GM19238 (cell line): Measurements from ENCODE around the gene SATB2.

Experiments used
- DNase-seq: peaks from one replicate; pipeline ENCODE4 v3.0.0; 2011; ENCODE audit warnings: low spot score; ENCODE audit not compliant: insufficient read length

The SATB2 gene

DNA sequence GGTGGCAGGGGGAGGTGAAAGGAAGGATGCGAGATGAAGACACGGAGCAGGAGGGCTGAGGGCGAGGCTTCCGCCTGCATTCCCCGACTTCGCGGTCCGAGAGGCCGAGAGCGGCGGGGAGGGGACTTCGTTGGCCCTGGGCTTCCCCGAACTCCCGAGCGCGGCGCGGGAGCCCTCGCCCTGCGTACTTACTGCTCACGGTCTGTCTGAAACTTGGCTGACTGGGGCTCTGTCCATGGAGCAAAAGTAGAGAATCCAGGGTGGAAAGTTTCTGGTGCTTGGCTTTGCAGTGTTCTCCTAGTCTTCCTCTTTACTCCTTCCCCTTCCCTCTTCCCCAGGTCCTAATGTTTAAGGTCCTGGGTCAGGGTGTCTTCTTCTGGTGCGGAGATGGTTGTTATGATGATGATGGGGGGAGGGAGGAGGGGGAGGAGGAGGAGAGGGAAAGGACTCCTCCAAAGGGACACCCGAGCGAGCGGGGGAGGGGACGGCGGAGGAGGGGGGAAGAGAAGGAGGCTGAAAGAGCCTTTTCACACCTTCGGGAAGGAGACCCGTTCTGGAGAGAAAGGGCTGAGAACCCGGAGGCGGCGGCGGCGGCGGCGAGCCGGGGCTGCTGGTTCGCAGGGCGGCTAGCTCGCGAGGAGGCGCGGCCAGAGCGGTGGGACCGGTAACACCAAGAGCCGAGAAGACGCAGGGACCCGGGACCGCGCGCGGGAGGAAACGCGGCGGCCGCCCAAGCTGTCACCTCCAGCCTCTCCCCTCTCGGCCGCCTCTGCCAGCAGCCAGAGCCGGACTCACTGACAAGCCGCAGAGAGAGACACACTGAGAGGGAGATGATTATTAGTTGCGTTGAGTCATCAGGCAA lies at the start of gene SATB2:
Gene SATB2, minus strand, starts transcription at position 793 of the 862 bp plus-strand sequence. CDS start 1,902 bp downstream, outside the sequence.
- DNase-seq = no peak

DNA sequence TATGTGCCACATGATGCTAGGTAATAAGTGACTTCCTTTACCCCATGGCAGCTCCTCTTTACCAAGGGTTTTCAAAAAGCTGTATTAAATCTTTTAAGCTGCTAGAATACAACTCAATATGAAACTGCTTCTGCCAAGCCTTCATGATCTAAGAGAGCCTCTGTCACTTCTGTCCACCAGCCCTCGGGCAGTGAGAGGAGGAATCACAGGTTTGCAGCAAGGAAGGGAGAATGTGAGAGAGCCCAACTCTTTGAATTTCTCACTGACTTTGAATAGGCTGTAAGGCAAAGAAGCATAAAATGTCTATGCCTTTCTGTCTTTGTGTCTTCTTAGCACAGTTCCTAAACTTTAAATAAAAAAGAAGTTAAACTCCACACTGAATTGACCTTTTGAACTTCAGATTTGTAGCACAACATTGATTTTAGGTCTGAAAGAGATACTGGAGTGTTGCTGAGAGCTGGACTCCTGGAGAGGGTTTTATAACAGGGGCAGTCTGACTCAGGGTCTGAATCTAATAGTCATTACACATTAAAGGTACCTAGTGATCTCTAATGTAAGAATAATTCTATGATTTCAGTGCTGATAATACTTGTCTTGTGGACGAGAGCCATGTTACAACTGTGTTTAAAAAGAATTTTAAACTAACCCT lies 48.1 kb upstream of the SATB2 start:
- DNase-seq = no peak

DNA sequence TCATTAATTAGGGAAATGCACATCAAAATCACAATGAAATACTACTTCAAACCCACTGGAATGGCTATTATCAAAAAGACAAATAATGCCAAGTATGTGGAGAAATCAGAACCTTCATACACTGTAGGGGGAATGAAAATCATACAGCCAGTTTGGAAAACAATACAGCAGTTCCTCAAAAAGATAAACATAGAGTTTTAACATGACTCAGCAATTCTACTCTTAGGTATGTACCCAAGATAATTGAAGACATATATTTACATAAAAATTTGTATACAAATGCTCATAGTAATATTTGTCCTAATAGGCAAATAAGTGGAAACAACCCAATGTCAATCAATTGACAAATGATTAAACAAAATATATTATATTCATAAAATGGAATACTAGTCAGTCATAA lies 45.4 kb upstream of the SATB2 start:
- no peak for DNase-seq

DNA sequence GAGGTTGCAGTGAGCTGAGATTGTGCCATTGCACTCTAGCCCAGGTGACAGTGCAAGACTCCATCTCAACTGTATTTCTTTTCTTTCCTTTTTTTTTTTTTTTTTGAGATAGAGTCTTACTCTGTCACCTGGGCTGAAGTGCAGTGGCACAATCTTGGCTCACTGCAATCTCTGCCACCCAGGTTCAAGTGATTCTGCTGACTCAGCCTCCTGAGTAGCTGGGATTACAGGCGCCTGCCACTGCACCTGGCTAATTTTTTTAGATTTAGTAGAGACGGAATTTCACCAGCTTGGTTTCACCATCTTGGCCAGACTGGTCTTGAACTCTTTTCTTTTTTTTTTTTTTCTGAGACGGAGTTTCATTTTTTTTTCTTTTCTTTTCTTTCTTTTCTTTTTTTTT lies 41.3 kb upstream of the SATB2 start:
- no peak for DNase-seq

DNA sequence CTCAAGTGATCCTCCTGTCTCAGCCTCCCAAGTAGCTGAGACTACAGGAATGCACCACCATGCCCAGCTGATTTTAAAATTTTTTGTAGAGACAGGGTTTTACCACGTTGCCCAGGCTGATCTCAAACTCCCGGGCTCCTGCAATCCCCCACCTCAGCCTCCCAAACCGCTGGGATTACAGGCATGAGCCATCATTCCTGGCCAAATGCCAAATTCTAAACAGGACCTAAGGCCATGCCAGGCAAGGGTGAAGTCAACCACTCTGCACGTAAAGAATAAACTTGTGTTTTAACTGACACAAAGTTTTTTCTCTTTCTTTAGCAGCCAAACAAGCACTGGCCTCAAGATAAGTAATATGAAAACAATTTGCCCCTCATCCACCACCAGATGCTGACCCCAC lies 37.4 kb upstream of the SATB2 start:
- DNase-seq = no peak

DNA sequence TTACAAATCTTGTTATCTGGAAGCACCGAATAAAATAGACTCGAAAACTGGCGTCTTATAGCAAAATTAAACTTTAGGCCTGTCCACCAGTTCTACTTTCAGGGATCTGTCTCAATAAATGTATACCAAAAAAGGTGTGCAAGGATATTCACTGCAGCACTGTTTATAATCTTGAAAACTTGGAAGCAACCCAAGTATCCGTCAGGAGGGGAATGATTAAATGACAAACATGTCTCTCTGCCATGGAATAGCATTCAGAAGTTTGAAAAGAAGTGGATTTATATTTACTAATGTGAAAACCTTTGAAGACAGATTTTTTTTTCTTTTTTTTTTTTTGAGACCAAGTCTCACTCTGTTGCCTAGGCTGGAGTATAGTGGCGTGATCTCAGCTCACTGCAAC lies 32.3 kb upstream of the SATB2 start:
- no peak for DNase-seq

DNA sequence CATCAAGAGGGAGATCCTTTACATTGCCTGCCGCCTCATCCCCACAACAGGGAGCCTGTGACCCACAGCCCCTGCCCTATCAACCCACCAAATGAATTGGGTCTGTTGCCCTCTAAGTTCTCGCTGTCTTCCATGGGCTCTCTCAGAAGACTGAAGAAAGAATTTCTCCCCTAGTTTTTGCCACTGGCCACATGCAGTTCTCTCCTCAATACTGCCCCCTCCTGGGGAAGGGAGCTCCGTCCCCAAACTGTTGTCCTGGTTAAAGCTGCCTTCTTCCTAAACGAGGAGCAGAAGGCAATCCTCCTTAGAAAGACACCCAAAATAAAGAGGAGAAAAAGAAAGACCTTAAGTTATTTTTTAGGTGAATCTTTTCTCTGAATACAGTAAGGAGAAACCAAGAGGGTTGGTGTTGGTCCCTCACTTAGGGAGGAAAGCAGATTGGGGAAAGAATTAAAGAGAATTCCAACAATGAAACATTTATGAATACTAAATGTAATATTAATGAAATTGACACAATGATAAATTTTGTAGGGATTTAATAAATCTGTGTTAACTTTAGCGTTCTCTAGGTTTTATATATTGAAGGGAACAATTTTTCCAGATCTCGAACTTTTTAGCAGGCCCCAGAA lies 31.1 kb upstream of the SATB2 start:
- DNase-seq = peak; percentile 47

DNA sequence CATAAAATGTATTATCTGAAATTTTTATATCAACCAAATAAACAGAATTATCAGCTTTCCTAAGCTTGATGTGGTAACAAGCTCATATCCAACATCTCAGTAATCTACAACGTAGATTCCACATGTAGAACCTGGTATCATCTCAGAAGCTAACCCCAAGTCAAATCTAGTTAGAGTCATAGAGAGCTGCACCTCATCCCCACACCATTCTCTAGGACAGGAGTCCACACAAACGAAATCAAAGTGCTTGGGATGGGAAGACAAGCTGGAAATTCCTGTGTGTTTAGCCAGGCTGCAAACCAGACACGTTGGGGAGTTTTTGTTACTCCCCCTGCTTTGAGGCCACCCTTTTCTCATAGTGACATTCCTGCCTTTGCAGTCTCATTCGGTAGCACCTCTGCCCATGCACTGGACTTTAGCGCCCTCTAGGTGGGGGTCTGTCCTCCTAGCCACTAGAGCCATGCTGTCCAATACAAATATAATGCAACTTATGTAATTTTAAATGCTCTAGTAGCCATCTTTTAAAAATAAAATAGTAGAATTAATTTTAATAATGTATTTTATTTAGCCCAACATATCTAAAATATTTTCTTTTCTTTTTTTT lies 28.1 kb upstream of the SATB2 start:
- DNase-seq = no peak

DNA sequence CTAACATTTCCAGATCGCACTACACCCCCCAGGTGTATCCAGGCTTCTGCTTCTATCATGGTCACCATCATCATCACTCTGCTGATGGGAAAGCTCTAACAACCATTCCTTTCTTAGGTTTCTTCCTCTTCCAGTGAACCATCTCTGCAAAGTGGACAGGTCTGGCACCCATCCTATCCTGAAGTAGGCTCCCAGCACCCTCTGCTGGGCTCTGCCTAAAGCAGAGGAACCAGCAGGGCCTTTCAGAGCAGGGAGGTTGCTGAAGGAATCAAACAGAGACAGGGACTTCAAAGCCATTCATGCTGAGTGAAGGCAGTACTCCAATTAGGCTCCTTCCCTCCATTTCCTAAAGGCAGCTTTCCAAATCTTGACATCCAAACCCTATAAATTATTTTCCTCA lies 27.2 kb upstream of the SATB2 start:
- DNase-seq = no peak

DNA sequence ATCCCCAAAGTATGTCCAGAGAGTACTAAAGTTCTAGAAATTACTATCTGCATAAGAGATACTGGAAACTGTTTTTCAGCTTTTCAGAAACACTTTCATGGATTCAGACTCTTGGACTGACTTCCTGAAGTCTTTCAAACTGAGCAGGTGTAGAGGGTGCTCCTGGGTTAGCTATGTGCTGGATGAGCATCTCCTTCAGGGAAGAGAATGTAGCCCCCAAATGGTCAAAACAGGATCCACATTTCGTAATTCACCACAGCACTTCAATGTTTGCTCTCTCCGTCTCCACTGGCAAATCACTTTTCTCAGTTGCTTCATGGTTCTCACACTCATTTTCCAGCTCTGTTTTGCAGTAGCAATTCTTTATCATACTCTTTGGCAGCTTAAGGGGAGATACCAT lies 23.2 kb upstream of the SATB2 start:
- no peak for DNase-seq

DNA sequence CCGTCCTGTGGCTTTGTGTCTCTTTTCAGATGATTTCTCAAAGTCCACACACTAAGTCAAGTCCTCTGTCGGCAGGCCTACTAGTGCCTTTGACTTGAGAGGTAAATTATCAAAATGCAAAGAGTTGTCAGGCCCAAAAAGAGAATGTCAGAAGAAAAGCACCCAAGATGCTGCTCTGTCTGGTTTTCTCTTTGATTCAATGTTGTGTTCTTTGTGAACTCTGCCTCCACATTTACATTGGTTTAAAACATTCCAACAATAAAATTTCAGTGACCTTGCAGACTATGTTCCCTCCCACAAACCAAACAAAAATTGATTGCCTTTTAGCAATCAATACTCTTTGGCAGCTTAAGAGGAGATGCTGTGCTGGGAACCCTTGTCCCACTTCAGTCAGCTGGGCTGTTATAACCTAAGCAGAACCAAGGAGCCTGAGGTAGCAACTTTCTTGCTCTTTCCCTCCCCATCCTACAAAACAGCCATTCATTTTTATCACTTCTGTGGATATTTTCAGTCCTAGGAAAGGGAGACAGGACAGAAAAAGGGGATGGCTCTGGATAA lies 19.6 kb upstream of the SATB2 start:
- DNase-seq = no peak

DNA sequence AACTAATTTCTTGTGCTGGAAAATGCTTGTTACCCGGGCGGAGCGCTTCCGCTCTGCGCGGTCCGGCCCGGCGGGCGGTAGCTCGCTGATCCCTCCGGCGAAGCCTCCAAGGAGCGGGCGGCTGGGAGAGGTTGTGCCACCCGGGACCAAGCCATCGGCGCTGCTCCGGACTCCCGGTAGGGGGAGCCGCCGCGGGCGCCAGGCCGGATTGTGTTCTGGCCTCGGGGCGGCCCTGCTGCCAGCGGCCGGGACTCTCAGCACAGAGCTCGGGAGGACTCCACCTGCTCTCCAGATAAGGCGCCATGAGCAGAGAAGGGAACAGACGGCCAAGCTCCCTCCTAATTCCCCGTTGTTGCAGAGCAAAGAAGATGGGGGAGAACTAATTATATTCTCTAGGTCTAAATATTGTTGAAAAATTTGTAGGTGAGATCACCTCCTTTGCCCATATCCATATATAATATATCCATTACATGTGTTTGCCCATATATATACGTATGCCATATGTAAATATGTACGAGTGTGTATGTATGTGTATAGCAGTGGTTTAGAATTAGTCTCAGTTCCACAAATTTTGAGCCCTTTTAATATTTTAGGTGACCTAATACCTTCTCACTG lies 13.8 kb upstream of the SATB2 start:
- no peak for DNase-seq

DNA sequence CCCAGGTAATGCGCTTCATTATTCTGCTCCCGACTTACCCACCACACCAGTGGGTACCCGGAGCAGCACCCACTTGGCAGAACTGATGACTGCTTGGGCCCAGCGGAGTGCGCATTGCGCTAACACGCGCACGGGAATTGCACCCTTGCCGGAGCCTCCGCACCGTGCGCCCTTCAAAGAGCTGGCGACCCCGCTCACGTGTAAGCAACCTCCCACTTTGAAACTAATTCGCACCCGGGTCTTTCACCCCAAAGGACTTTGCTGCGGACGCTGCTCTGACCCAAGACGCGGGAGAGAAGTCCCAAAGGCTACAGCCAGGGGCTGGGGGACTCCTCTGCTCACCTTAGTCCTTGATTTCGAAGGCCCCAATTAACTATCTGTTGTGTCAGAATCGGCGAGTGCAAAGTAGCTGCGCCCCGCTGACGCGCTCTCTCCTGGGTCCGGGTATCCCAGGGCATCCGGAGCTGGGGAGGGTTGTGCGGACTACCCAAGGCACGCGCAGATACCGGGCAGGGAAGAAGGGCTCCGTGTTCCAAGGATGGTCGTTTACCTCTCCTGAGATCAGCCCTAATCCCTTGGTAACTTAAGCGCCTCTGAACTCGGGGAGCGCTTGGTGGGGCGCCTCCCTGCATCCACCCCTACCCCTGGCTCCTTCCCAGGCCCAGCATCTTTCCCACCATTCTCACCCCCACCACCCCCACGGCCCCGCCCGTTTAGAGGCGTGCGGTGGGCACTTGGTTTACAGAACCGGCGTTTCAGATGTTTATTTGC lies 13.1 kb upstream of the SATB2 start:
- no peak for DNase-seq

DNA sequence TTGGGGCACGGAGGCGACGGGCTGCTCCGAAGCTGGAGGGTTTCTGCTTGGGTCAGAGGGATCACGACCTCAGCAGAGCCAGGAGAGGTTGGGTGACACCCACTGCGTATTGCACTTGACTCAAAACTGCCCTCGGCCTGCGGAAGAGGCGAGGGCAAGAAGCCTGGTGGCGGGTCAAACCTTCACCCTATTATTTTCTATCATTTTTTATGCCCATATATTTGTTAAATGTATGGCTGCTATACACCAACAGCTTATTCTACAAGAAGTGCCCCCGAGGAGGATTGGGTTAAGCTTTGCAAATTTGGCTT lies 12.6 kb upstream of the SATB2 start:
- DNase-seq = no peak

DNA sequence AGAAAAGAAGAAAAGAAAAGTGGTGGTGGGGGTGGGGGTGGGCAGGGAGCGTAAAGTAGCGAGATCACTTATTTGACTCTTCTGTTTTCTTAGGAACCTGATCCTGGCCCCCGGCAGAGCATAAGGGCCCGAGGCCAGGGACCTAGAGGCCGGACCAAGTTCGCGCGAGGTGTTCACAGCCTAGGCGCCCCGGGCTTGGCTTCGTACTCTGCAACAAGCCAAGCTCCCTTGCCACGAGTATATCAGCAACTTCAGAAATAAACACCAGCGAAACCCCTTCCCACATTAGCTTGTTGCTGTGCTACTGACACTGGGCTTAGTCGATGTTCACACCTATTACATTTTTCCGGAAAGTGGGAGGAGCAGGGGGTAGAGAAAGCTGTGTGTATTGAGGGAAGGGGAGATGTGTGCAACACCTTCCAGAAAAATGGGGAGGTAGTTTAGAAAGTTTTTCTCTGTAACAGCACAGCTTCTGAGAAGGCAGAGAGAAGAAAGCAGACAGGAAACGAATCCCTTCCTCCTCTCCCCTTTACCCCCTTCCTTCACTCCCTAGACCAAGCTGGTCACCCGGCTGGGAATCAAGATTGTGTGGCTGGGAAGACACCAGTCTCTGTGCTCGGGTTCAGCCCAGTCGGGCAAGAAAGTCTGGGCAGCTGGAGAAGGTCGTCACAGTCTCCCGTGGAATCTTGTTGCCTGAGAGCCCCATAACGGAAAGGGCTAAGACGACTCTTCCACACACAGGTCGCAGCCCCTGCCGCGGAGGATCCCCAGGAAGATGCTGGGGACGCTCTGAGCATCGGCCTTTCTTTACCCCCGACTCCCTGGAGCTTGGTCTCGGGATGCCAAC lies 12.0 kb upstream of the SATB2 start:
- no peak for DNase-seq

DNA sequence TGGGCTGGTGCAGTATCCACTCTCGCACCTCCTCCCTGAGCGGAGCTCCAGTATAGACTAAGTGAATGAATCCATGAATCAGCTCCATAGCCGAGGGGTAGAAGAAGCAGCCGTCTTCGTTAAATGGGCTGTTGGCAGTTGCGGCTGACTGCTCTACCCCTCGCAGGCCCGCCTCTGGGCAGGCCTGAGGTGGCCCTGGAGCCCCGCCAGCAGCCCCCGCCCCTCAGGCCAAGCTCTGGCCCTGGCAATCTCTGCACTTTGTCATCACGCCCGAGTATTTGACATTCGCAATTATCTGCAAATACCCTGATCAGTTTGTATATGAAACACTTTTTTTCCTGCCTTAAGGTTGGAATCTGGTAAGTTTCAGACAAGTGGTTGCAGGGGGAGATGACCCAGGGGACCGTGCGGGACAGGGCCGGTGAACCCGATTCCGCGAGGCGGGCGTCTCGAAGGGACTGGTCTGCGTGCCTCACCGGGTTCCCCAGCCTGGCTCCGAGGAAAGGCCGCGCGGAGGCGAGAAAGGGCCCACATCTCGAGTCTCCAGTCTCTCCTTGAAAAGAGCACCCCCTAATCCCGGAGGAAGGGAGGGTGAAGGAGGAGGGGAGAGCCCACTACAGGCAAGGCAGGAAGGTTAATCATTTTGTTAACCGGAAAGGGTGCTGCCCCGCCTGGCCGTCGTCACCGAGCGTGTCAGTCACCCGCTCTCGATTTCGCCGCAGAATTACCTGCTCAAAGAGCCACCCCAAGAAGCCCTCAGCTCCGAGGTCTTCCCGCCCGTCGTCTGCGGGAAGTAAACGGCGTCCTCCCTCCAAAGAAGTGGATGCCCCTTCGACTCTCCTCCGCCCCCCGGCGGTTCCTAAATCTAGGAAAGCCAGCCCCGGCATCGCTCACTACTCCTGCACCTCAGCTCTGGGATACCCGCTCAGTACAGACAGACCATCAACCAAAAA lies 11.1 kb upstream of the SATB2 start:
- DNase-seq = no peak

DNA sequence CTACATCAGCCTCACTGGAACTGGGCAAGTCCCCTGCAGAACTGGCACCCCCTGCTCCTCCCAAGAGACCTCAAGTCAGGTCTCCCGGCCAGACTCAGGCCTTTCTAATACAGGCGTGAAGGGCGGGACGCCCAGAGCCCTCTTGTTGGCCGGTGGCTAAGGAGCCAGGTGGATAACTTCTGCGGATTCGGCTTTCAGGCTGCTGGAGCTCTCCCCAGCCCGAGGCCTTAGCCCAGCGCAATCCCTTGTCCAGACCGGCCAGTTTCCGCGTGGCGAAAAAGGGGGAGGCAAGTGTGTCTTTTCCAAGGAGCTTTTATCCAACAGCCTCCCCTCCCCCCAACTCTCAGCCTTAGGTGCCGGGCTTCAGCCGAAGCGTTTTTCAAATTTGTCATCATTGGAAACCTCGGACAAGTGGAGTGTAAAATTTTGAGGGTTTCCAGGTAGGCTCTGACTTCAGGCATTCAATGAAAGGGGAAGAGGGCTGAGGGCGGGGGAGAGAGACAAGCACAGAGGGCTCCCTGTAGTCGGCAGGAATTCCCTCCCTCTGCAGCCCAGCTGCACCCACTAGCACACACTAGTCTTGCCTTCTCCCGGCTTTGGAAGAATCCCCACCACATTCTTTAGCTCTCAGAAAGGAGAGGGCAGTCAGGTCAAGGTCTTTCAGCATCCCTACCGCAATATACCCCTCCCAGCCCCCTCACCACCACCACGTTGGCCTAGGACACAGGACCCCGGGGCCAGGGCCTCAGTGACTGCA lies 9.5 kb upstream of the SATB2 start:
- no peak for DNase-seq

DNA sequence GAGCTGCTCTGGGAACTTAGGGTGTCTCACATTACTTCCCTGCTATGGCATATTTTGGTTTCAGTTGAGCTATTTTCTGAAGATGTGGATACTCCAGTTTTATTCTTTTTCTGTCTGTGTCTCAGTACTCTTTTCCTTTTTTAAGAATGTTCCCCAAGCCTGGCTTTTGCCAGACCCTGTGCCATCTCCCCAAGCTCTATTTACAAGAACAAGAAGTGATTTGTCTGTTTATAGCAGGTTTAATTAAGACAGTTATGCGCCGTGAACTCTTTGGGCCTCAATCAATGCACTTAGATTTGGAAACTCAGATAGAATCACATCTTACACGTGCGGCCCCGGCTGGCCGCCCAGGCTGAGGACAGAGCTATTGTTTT lies 8.9 kb upstream of the SATB2 start:
- DNase-seq = no peak
